Testis (tissue), 2 donors: ENCODE results near the gene PGAP1.

Source experiments
- CTCF ChIP-seq, 3 experiments: fragments of 450-650 bp in 2 of 3; fragments of 200-600 bp in 1 of 3; sonication (generic) in 1 of 3; IDR thresholded peaks; one replicate each; pipeline ENCODE4 v1.5.1; 2016 to 2019; ENCODE audit warnings: antibody characterized with exemption in 3 of 3, mild to moderate bottlenecking in 2 of 3, moderate library complexity in 1 of 3
- POLR2A ChIP-seq: fragments of 450-650 bp; IDR thresholded peaks from one replicate; pipeline ENCODE4 v1.6.1; 2017; ENCODE audit warnings: antibody characterized with exemption, mild to moderate bottlenecking, moderate library complexity

- TF ChIP-seq POLR2A (no peak), CTCF (IDR thresholded peaks at IDR 0.05) (no peak)
Measured at GRCh38 chr2:196821195-196821594, 105.3 kb downstream of the PGAP1 start.
